NCI-H2227 (cell line): ENCODE results near the gene INPP4A.
A peak's percentile ranks its signal among the peaks of the same experiment; 100 is the strongest.
"Not testable (repeated sequence)": the region's sequence is repeated elsewhere in the genome, so short reads cannot be mapped to it uniquely, and the experiment has no call there.

Source experiments
- DNase-seq: peaks from one replicate; lab custom pipeline; 2025; ENCODE audit not compliant: unreplicated experiment; lab: John Stamatoyannopoulos, UW

INPP4A gene

DNA sequence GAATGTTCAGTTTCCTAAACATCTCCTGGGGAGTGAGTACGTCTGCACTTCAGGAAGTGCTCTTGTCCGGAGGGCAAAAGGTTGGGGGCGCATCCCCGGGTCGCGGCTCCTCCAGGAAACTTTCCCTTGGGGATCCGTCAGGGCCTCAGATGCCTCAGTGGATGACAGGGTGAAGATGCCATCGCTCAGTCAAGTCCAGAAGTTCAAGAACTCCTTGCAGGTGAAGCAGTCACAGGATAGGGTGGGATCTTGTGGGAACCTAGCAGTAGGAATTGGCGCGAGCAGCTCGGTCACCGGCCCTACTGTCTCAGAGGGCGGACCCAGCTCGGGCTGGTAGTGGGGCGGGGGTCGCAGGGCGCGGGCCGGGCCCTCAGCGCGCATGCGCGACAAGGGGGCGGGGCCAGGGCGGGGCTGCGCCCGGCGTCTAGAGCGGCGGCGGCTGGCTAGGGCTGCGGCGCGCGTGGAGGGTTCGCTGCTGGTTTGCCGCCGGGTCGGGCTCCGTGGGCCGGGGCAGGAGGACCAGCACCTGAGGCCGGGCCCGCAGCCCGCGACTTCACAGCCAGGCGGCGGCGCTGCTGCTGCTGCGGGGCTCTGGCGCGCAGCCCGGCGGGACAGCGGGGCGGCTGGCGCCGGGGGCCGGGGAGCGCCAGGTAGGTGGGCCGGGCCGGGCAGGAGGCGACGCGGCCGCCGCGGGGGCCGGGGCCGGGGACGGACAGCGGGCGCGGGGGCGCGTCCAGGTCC is at the start of gene INPP4A:
Gene INPP4A, plus strand, starts transcription at position 423 of the 741 bp plus-strand sequence. CDS start 75,191 bp downstream, outside the sequence.
- DNase-seq = peak; percentile 90

DNA sequence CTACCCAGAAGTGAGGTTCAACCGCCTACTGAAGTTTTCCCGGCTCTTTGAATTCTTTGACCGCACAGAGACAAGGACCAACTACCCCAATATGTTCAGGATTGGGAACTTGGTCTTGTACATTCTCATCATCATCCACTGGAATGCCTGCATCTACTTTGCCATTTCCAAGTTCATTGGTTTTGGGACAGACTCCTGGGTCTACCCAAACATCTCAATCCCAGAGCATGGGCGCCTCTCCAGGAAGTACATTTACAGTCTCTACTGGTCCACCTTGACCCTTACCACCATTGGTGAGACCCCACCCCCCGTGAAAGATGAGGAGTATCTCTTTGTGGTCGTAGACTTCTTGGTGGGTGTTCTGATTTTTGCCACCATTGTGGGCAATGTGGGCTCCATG is 48.7 kb upstream of the INPP4A start:
- no peak for DNase-seq

DNA sequence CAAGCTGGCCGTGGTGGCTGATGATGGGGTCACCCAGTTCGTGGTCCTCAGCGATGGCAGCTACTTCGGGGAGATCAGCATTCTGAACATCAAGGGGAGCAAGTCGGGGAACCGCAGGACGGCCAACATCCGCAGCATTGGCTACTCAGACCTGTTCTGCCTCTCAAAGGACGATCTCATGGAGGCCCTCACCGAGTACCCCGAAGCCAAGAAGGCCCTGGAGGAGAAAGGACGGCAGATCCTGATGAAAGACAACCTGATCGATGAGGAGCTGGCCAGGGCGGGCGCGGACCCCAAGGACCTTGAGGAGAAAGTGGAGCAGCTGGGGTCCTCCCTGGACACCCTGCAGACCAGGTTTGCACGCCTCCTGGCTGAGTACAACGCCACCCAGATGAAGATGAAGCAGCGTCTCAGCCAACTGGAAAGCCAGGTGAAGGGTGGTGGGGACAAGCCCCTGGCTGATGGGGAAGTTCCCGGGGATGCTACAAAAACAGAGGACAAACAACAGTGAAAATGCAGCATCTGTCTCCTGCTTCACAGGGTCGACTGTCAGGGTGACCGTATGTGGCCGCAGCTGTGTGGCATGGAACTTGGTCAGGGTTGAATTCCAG is 47.8 kb upstream of the INPP4A start:
- no peak for DNase-seq

DNA sequence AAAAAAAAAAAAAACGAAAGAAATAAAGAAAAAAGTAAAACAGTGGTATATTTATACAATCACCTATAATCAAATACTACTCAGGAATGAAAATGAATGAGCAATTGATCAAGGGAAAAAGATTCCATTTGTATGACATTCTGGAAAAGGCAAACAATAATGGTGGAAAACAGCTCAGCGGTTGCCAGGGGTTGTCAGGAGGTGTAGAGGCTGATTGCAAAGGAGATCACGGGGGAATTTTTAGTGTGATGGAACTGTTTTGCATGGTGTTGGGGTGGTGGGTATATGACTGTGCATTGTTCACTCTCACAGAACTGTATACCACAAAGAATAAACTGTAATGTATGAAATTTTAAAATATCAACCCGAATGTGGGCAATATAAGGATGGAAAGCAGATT is 45.5 kb upstream of the INPP4A start:
- DNase-seq = no peak

DNA sequence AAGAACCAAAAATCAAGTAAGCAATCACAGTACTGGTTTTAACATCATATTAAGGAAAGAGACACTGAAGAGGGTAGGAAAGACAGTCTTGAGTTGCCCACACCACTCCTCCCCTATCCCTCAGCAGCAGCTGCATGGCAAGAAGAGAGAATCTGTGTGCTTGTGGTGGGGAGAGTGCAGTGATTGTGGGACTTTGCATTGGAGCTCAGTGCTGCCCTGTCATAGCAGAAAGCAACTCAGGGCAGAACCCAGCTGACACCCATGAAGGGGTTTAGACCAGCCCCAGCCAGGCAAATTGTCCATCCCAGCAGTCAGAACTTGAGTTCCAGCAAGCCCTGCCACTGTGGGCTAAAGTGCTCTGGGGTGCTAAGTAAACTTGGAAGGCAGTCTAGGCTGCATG is 40.8 kb upstream of the INPP4A start:
- DNase-seq = no peak

DNA sequence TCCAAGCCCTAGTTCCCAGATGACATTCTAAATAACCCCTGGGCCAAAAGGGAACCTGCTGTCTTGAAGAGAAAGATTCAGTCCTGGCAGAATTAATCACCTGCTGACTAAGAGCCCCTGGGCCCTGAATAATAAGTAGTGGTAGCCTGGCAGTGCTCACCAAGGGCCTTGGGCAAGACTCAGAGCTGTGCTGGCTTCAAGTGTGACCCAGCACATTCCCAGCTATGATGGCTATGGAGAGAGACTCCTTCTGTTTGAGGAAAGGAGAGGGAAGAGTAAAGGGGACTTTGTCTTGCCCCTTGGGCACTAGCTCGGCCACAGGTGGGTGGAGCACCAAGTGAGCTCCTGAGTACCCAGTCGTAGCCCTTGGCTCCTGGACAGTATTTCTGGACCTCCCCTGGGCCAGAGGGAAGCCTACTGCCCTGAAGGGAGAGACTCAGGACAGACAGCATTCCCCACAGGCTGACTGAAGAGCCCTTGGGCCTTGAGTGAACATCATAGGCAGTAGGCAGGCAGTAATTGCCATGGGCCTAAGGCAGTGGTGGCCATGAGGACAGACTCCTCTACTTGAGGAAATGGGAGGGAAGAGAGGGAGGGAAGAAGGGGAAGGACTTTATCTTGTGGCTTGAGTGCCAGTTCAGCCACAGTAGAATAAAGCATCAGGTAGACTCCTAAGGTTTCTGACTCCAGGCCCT is 40.0 kb upstream of the INPP4A start:
- DNase-seq = no peak

DNA sequence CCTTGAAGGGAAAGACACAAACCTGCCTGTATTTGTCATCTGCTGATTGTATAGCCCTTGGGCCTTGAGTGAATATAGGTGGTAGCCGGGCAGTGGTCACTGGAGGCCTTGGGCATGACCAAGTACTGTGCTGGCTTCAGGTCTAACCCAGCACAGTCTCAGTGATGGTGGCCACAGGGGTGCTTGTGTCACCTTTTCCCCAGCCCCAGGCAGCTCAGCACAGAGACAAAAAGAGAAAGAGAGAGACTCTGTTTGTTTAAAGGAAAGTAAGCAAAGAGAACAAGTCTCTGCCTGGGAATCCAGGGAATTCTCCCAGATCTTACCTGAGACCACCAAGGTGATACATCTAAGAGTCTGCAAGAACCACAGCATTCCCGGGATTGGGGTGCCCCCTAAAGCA is 39.4 kb upstream of the INPP4A start:
- no peak for DNase-seq

DNA sequence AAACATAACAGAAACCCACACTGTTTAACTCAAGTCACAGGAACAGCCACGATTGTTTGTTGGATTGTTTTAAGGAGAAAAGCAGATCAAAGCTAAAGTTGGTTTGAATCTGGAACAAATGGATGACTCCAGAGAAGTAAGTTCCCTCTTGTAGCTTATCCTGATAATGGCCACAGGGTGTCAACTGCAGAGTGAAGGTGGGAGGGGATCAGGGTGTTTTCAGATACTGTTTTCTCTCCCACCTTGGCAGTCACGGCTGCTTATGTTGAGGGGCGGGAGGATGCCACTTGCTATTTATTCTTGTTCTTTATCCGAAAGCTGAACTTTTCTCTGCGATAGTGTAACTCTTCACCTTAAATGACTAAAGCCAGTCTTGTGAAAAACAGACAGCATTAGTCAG is 36.5 kb upstream of the INPP4A start:
- DNase-seq = no peak

DNA sequence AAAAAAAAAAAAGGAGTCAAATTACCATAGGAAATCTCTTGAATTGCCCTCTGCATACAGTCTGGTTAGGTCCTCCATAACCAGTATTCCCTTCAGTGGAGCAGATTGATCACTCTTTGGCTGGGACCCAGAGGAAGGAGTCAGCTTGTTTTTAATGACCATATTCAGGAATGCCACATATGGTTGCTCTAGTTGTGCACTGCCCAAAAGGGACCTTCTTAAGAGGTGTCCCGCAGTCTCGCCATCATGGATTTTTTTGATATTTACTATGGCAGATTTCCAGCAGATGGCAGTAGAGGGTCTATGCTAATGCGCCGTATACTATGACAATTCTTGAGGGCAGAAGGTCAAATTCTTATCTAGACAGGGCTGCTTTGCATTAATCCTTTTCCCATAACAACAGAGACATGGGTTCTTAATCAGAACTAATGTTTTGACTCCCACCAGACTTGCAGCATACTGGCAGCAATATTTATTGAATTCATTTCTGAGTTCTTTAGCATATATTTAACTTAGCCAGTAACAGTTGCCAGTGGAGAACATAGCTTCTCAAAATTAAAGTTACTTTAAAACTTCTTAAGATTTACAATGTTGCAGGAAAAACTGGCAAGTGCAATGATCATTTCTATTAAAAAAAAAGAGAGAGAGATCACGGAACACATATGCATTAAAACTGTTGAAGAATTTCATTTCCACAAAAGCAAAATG is 31.8 kb upstream of the INPP4A start:
- DNase-seq = peak; percentile 59

DNA sequence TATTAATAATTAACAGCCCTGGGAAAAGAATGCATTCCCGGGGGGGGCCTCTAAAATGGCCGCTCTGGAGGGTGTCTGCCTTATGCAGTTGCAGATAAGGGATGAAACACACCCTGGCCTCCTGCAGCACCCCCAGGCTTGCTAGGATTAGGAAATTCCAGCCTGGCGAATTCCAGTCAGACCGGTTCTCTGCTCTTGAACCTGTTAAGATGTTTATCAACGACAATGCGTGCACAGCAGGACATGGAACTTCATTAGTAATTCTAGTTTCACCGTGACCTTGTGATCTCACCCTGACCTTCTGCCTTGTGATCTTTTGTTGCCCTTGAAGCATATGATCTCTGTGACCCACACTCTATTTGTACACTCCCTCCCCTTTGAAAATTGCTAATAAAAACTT is 30.4 kb upstream of the INPP4A start:
- not testable (repeated sequence) for DNase-seq

DNA sequence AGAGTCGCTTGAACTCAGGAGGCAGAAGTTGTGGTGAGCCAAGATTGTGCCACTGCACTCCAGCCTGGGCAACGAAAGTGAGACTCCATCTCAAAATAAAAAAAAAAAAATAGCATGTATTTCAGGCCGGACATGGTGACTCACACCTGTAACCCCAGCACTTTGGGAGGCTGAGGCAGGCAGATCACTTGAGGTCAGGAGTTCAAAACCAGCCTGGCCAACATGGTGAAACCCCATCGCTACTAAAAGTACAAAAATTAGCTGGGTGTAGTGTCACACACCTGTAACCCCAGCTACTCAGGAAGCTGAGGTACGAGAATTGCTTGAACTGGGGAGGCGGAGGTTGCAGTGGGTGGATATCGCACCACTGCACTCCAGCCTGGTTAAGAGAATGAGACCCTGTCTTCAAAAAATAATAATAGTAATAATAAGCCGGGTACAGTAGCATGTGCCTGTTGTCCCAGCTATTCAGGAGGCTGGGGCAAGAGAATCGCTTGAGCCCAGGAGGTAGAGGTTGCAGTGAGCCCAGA is 28.9 kb upstream of the INPP4A start:
- DNase-seq = not testable (repeated sequence)

DNA sequence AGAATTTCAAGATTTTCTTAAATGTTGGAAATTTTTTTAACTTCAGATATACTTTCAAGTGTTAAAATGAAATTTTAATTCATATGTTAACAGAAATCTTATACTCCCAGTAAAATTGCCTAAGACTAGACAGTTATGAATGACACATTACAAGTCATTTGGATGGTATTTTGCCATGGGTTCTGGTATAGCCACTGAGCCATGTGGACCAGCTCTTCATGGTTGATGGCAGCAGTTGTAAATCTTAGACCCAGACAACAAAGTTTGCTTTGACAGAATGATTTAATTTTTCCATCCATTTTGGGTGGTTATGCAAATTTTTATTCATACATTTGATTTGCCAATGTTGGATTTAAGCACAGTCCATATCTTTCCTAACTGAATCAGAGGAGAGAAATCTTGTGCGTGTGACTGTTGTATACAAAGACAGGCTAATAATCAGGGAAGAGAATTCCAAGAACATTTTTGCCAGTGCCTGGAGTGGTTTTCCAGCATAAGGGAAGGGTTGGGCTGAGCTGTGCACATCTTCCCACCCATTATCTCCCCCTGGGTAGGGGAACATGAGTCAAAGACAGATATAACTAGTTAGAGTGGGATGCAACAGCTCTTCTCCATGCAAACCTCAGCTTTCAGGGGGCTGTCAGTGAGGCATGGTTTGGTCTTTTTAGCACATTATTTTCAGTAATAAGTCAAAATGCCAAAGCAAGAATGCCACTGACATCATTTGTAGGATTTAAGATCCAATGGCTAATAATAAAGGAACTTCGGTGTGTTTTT is 28.1 kb upstream of the INPP4A start:
- DNase-seq = no peak

DNA sequence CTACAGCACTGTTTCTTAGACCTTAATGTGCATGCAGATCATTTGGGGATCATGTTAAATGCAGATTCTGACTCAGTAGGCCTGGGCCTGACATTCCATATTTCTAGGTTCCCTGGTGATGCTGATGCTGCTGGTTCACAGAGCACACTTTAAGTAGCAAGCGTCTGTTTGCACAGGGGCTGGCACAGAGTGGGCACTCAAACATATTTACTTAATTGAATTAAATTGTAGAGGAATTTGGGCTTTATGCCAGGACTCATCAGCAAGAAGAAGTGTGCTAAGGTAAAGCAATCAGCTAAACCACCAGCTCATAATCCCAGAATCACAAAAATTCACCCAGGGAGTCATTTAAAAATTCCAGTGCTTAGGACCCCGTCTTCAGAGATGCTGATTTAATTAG is 25.1 kb upstream of the INPP4A start:
- no peak for DNase-seq

DNA sequence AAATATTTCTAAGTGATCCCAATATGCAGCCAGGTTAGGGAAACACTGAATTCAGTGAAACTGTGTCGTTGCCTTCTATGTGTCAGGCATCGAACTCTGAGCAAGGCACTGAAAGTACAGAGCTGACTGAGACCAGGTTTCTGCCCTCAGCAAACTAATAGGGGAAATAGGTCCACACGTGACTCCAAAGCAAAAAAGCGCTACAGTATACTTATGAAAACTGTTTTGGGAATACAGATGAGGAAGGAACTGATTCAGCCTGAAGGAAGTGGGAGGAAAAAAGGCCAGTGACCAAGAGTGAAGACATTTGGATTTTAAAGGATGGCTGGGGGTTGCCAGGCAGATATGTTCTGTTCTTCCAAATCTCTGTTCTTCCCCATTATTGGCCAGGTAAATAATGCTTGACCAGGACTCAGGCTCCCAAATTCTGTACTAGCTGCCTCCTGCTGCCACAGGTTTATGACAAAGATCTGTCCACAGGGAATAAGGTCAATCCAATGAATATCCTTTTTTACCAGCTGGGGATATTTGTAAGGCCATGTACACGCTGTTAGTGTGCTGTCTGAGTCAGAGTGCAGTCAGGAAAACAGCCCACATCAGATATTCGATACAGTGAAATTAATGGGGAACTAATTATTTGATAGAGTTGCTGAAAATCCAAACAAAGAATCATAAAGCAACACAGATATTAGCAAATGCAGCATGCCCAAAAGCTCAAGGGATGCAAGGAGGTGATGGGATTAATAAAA is 24.5 kb upstream of the INPP4A start:
- DNase-seq = no peak

DNA sequence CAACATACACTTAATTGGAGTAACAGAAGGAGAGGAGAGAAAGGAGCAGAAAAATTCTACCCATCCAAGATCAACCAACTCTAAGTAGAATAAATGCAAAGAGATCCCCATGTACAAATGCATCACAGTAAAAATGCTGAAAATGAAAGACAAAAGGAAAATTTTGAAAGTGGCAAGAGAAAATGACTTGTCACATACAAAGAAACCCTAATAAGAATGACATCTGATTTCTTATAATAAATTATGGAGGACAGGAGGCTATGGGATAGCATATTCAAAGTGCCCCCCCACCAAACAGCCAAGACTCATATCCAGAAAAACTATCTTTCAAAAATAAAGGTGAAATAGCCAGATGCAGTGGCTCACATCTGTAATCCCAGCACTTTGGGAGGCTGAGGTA is 22.2 kb upstream of the INPP4A start:
- DNase-seq = no peak

DNA sequence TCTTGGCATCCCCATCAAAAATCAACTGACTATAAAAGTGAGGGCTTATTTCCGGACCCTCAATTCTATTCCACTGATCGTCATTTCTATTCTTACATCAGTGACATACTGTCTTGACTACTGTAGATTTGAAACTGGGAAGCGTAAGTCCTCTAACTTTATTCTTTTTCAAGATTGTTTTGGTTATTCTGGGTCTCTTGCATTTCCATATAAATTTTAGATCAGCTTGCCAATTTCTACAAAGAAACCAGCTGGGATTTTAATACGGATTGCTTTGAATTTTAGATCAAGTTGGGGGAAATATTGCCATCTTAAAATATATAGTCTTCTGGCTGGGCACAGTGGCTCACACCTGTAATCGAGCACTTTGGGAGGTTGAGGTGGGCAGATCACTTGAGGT is 17.9 kb upstream of the INPP4A start:
- no peak for DNase-seq

DNA sequence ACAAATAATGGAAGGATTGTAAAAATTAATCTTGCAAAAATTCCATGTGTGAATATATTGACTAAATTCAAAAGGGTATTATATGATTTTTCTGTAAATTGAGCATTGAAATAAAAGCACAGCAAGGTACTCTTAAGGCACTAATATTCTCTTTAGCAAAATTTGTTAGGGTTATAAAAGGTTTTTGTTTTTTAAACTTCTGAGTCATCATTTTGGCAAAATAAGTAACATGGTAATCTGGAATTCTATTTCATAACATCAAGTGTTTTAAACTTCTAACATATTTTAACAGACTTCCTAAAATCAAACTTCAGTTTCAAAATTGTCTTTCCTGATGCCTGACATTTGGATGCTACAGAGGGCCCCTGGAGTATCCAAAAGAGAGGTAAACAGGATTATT is 12.5 kb upstream of the INPP4A start:
- no peak for DNase-seq

DNA sequence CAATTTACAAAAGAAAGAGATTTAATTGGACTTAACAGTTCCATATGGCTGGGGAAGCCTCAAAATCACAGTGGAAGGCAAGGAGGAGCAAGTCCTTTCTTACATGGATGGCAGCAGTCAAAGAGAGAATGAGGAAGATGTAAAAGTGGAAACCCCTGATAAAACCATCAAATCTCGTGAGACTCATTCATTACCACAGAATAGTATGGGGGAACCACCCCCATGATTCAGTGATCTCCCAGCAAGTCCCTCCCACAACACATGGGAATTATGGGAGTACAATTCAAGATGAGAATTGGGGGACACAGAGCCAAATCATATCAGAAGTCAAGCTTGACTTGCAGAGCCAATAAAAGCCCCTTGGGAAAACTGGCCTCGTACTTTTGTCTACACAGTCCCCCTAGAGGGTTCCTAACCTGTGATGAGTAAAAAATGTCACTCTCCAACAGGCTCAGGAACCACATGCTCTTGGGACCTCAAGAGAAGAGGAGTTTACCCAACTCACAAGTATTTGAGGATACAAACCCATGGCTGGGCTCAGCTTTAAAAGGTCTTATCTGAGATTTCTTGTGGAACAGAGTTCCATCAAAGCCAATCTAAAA is 11.2 kb upstream of the INPP4A start:
- no peak for DNase-seq

DNA sequence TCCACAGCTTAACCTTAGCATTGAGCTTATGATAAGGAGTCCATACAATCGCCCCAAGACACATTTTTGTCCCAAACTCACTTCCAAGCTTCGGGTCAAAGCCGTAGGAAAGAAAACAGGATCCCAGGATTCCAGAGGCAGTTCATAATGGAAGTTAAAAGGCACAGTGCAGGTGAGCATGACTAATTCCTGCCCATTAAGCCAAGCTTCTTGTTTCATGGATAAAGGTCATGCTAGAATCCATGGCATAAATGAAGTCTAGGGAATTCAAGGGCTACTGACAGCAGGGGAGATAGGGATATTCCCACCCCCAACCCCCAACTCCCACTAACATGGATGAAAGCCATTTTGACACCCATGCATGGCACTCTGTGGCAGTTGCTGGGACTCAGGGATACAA is 10.2 kb upstream of the INPP4A start:
- no peak for DNase-seq

DNA sequence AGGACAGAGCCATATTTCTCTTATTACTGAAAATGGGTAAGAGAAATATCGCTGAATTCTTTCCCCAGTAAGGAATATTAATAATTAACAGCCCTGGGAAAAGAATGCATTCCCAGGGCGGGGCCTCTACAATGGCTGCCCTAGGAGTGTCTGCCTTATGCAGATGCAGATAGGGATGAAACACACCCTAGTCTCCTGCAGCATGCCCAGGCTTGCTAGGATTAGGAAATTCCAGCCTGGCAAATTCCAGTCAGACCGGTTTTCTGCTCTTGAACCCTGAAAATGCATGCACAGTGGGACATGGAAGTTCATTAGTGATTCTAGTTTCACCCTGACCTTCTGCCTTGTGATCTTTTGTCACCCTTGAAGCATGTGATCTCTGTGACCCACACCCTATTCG is 9.0 kb upstream of the INPP4A start:
- DNase-seq = not testable (repeated sequence)
